Gastrocnemius medialis (tissue), 4 donors: ENCODE measurements around the gene MKRN2OS.

ENCODE experiments used
- CTCF ChIP-seq, 5 experiments: fragments of 450-650 bp in 3 of 5; fragments of 200-600 bp in 2 of 5; sonication (generic) in 2 of 5; IDR thresholded peaks in 4 of 5; conservative IDR thresholded peaks in 1 of 5; 1 replicate in 4 of 5; 2 replicates in 1 of 5; pipeline ENCODE4 v1.5.1; 2016 to 2019; ENCODE audit warnings: antibody characterized with exemption in 5 of 5, mild to moderate bottlenecking in 3 of 5, moderate library complexity in 3 of 5
- POLR2A ChIP-seq, 2 donors: fragments of 450-650 bp; IDR thresholded peaks; one replicate each; pipeline ENCODE4 v1.6.1; 2017; ENCODE audit warnings: antibody characterized with exemption in 2 of 2, mild to moderate bottlenecking in 2 of 2, moderate library complexity in 2 of 2

- TF ChIP-seq CTCF (IDR thresholded peaks at IDR 0.05 in 4 of 5, conservative IDR thresholded peaks at IDR 0.05 in 1 of 5), result no peak
- TF ChIP-seq POLR2A (IDR thresholded peaks at IDR 0.05), result no peak
These were observed 41.1 kb upstream of the MKRN2OS start for GRCh38 chr3:12586403-12586802.
